Tibial nerve (tissue), 4 donors: ENCODE results near the gene NT5C3A.
"Not testable (repeated sequence)": the region's sequence is repeated elsewhere in the genome, so short reads cannot be mapped to it uniquely, and the experiment has no call there.

Experiments
- CTCF ChIP-seq, 5 experiments: fragments of 200-600 bp in 3 of 5; fragments of 450-650 bp in 2 of 5; sonication (generic) in 3 of 5; IDR thresholded peaks; one replicate each; pipeline ENCODE4 v1.5.1; 2016 to 2019; ENCODE audit warnings: antibody characterized with exemption in 5 of 5, mild to moderate bottlenecking in 3 of 5, moderate library complexity in 2 of 5
- EP300 ChIP-seq, 2 donors: sonication (generic); formaldehyde crosslinking; IDR thresholded peaks; one replicate each; pipeline ENCODE4 v1.6.1; 2017; ENCODE audit warnings: antibody characterized with exemption in 2 of 2, mild to moderate bottlenecking in 1 of 2
- POLR2A ChIP-seq, 2 donors: fragments of 450-650 bp; IDR thresholded peaks; one replicate each; pipeline ENCODE4 v1.6.1; 2017; ENCODE audit warnings: antibody characterized with exemption in 2 of 2, mild to moderate bottlenecking in 2 of 2, moderate library complexity in 2 of 2

DNA sequence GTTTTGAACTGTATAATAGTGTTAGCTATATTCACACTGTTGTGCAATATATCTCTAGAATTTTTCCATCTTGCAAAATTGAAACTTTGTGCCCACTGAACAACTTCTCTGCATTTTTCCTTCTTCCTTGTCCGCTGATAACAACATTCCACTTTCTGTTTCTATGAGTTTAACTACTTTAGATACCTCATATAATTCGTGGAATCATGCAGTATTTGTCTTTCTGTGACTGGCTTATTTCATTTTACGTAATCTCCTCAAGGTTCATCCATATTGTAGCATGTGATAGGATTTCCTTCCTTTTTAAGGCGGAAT lies 95.4 kb downstream of the NT5C3A start:
- TF ChIP-seq POLR2A, CTCF, EP300 (IDR thresholded peaks at IDR 0.05): not testable (repeated sequence)
